ENCODE data around the gene TNNT3.

DNA sequence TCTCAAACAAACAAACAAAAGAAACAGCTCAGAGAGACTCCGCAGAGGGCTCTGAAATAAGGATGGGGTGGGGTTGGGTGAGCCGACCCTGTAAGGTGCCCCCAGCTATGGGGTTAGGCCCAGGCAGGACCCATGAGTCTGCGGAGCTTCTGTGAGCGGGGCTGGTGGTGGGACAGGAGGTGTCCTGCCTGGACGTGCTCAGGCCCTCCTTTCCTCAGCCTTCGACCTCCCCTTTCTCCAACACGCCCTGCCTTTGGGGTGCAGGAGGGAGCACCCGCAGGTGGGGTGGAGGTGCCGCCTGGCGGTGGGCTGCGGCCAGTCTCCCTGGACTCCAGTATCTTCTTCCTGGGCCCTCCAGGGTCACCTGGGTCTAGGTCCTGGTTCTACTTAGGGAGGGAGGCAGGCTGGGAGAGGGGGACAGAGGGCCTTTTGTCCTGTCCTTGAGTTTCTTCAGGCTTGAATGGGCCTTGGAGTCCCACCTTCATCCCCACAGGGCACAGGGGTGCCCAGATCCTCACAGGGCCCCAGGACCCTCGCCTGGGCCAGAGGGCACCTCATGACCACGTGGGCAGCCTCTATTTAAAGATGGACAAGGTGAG is 40.1 kb upstream of the TNNT3 start:
- TF ChIP-seq POLR2A (IDR thresholded peaks at IDR 0.05; ENCODE audit: low read length) (no peak), GATA1 (IDR thresholded peaks at IDR 0.05; ENCODE audit: low read depth, low read length) (no peak)
